HepG2 (cell line): ENCODE data around the gene DNMT3B. TPM values are rescaled to one million over a fixed set of nuclear protein-coding genes. Genes with fewer than 3 reads are reported as not detected.

Experiments used
- ARID2 ChIP-seq: sonication (generic); formaldehyde crosslinking; IDR thresholded peaks from 2 replicates; pipeline ENCODE4 v1.8.1; 2022; ENCODE audit warnings: mild to moderate bottlenecking, missing genetic modification reagents, borderline replicate concordance
- ATF4 ChIP-seq, 2 experiments: fragments of 450-650 bp in 1 of 2; sonication (generic) in 1 of 2; formaldehyde crosslinking; IDR thresholded peaks; 2 replicates each; pipeline versions ENCODE4 v1.5.0 to v1.8.0; 2020 to 2022; ENCODE audit warnings: mild to moderate bottlenecking in 1 of 2, missing genetic modification reagents in 1 of 2
- ELF4 ChIP-seq: sonication (generic); formaldehyde crosslinking; IDR thresholded peaks from 2 replicates; pipeline ENCODE4 v1.5.0; 2020; ENCODE audit warnings: missing genetic modification reagents, mild to moderate bottlenecking, moderate library complexity, borderline replicate concordance
- FOXK1 ChIP-seq: sonication (generic); formaldehyde crosslinking; IDR thresholded peaks from 2 replicates; pipeline ENCODE4 v1.4.0; 2020; ENCODE audit warnings: low read depth, missing genetic modification reagents, borderline replicate concordance
- HDAC2 ChIP-seq: sonication (generic); formaldehyde crosslinking; IDR thresholded peaks from 2 replicates; pipeline ENCODE4 v1.4.0; 2020; ENCODE audit warnings: missing genetic modification reagents
- KLF13 ChIP-seq: sonication (generic); formaldehyde crosslinking; IDR thresholded peaks from 2 replicates; pipeline ENCODE4 v1.4.0; 2020; ENCODE audit warnings: mild to moderate bottlenecking, missing genetic modification reagents
- MLX ChIP-seq: IDR thresholded peaks from 2 replicates; pipeline ENCODE4 v1.6.1; 2016
- PRDM4 ChIP-seq: sonication (generic); formaldehyde crosslinking; IDR thresholded peaks from 2 replicates; pipeline ENCODE4 v1.9.0; 2021; ENCODE audit warnings: missing genetic modification reagents, borderline replicate concordance
- RBAK ChIP-seq: sonication (generic); formaldehyde crosslinking; IDR thresholded peaks from 2 replicates; pipeline ENCODE4 v1.5.1; 2020; ENCODE audit warnings: mild to moderate bottlenecking, missing genetic modification reagents
- RFX5 ChIP-seq: IDR thresholded peaks from 2 replicates; pipeline ENCODE4 v1.6.1; 2011; ENCODE audit warnings: low read depth, low read length, improper control_type of control experiment
- SMAD9 ChIP-seq: sonication (generic); formaldehyde crosslinking; IDR thresholded peaks from 2 replicates; pipeline ENCODE4 v1.5.1; 2020; ENCODE audit warnings: mild to moderate bottlenecking, missing genetic modification reagents
- TAF15 ChIP-seq: fragments of 200-400 bp; formaldehyde crosslinking; IDR thresholded peaks from one replicate; pipeline ENCODE4 v1.6.1; 2018; ENCODE audit warnings: mild to moderate bottlenecking, low read depth, low read length; ENCODE audit not compliant: poor library complexity, severe bottlenecking
- TFE3 ChIP-seq: IDR thresholded peaks from 2 replicates; pipeline ENCODE4 v1.6.1; 2016
- WIZ ChIP-seq: sonication (generic); formaldehyde crosslinking; IDR thresholded peaks from 2 replicates; pipeline ENCODE4 v1.5.1; 2020; ENCODE audit warnings: mild to moderate bottlenecking, missing genetic modification reagents
- XRCC5 ChIP-seq: fragments of 200-400 bp; formaldehyde crosslinking; optimal IDR thresholded peaks from 2 replicates; pipeline ENCODE3; 2017; ENCODE audit warnings: mild to moderate bottlenecking, low read length
- ZIK1 ChIP-seq: sonication (generic); formaldehyde crosslinking; IDR thresholded peaks from 2 replicates; pipeline ENCODE4 v1.5.0; 2020; ENCODE audit warnings: mild to moderate bottlenecking, low read depth, missing genetic modification reagents, borderline replicate concordance
- ZNF335 ChIP-seq: sonication (generic); formaldehyde crosslinking; IDR thresholded peaks from 2 replicates; pipeline ENCODE4 v1.4.0; 2020; ENCODE audit warnings: missing genetic modification reagents
- ZNF337 ChIP-seq: sonication (generic); formaldehyde crosslinking; IDR thresholded peaks from 2 replicates; pipeline ENCODE4 v1.5.1; 2020; ENCODE audit warnings: missing genetic modification reagents, low read depth, mild to moderate bottlenecking, borderline replicate concordance
- ZNF7 ChIP-seq: IDR thresholded peaks from 2 replicates; pipeline ENCODE4 v1.6.1; 2016; ENCODE audit warnings: missing biosample characterization, missing genetic modification reagents
- ZNF784 ChIP-seq: sonication (generic); formaldehyde crosslinking; IDR thresholded peaks from 2 replicates; pipeline ENCODE4 v1.5.1; 2020; ENCODE audit warnings: missing genetic modification reagents, mild to moderate bottlenecking, borderline replicate concordance
- ZNF800 ChIP-seq: sonication (generic); formaldehyde crosslinking; IDR thresholded peaks from 2 replicates; pipeline ENCODE4 v1.4.0; 2020; ENCODE audit warnings: missing genetic modification reagents
- polyA plus RNA-seq, 8 experiments: library from polyadenylated mRNA; depleted of rRNA in 3 of 8; stranded (reverse) in 7 of 8; unstranded in 1 of 8; fragments of >200 nt; fragmentation: Illumina TruSeq in 4 of 8; extraction: Trizol in 4 of 8; gene quantifications; 2 replicates each; pipeline versions ENCODE4 v1.2.1 to v1.2.3, GENCODE V29; 2011 to 2016; ENCODE audit warnings: low read depth in 4 of 8, missing spikeins in 1 of 8, mixed read lengths in 1 of 8; ENCODE audit not compliant: insufficient read depth in 1 of 8
- total RNA-seq, 5 experiments: library from RNA; depleted of rRNA; stranded (reverse); fragments of >200 nt; fragmentation: Illumina TruSeq; extraction: Trizol; gene quantifications; 2 replicates each; pipeline ENCODE4 v1.2.3, GENCODE V29; 2016; ENCODE audit warnings: low read depth in 1 of 5

DNMT3B gene
- total and polyA plus RNA-seq, 2 of the 13 experiments (the other 11 are each of a cell fraction or from before 2014, with no cell fraction given) = 3.8 to 13.9 TPM

GRCh38 chr20:32789896-32790750, 27.9 kb downstream of the DNMT3B start (continued):
- TF ChIP-seq ELF4 (CRISPR knock-in tag) = no peak
- peak; percentile 97 for TF ChIP-seq XRCC5
- no peak for TF ChIP-seq PRDM4
- no peak for TF ChIP-seq KLF13 (CRISPR knock-in tag)
- no peak for TF ChIP-seq MLX
- no peak for TF ChIP-seq WIZ
- TF ChIP-seq ATF4 (CRISPR knock-in tag; IDR thresholded peaks at IDR 0.05) = no peak
- TF ChIP-seq RFX5 = no peak
- TF ChIP-seq HDAC2 (CRISPR knock-in tag) = no peak; the same call in 1 of the 2 replicates
- TF ChIP-seq FOXK1 (CRISPR knock-in tag) = no peak
- no peak for TF ChIP-seq RBAK (CRISPR knock-in tag)
- no peak for TF ChIP-seq TFE3 (CRISPR knock-in tag)
- no peak for TF ChIP-seq ZNF784 (CRISPR knock-in tag)
- 0 out of 2 replicates have a peak, but pooled peaks have one; percentile 61 for TF ChIP-seq ZNF335 (CRISPR knock-in tag)
- no peak for TF ChIP-seq SMAD9 (CRISPR knock-in tag)
- no peak for TF ChIP-seq ZNF800 (CRISPR knock-in tag)
- TF ChIP-seq ZIK1 (CRISPR knock-in tag) = no peak
- no peak for TF ChIP-seq ZNF7 (CRISPR knock-in tag)
- TF ChIP-seq ARID2 = no peak
- TF ChIP-seq TAF15 = no peak
- no peak for TF ChIP-seq ZNF337 (CRISPR knock-in tag)
